Measurements from ENCODE around the gene ABCA13.

The ABCA13 gene

GRCh38 chr7:48594349-48594748 lies 423.1 kb downstream of the ABCA13 start:
- Histone ChIP-seq H3K4me2 (ENCODE audit: low read length) (no peak overlapping the region), H2AFZ (no peak overlapping the region), H3K4me3 (ENCODE audit: low read depth, low read length) (no peak overlapping the region), H3K27ac (no peak overlapping the region), H3K4me1 (no peaks in the 10 kb centered on the region), H3K27me3 (ENCODE audit: control insufficient read depth, insufficient read depth, low read length) (no peaks in the 10 kb centered on the region), H3K9me3 (ENCODE audit: control insufficient read depth, low read length) (no peaks in the 10 kb centered on the region), H3K79me2 (no peaks in the 10 kb centered on the region), H3K36me3 (ENCODE audit: control insufficient read depth, insufficient read depth, low read length) (no peaks in the 10 kb centered on the region), H3K9ac (no peak overlapping the region)
- no peak for TF ChIP-seq CTCF (IDR thresholded peaks at IDR 0.05)

DNA sequence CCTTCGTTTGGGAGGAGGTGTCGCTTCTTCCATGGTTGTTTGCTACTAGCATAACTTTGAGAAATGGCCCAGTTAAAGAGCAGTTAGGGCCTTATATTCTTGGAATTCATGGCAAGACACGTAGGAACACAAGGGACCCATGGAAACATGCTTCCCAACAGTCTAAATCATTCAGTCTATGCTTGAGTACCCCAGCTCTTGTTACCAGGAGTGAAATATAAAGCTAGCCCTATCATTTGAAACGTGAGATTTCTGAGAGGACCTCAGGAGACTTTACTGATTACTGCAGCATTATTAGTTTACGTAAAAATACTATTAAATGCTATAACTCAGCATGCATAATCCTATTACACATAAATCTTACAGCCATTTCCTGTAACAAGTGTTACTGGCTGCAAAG lies 424.5 kb downstream of the ABCA13 start:
- no peak overlapping the region for H2AFZ ChIP-seq
- no peak overlapping the region for H3K27ac ChIP-seq
- H3K27me3 ChIP-seq (ENCODE audit: control insufficient read depth, insufficient read depth, low read length), result no peaks in the 10 kb centered on the region
- no peaks in the 10 kb centered on the region for H3K79me2 ChIP-seq
- no peak overlapping the region for H3K4me2 ChIP-seq (ENCODE audit: low read length)
- no peak overlapping the region for H3K4me3 ChIP-seq (ENCODE audit: low read depth, low read length)
- no peaks in the 10 kb centered on the region for H3K4me1 ChIP-seq
- no peaks in the 10 kb centered on the region for H3K9me3 ChIP-seq (ENCODE audit: control insufficient read depth, low read length)
- TF ChIP-seq CTCF (IDR thresholded peaks at IDR 0.05), result no peak
- no peak overlapping the region for H3K9ac ChIP-seq
- no peaks in the 10 kb centered on the region for H3K36me3 ChIP-seq (ENCODE audit: control insufficient read depth, insufficient read depth, low read length)

DNA sequence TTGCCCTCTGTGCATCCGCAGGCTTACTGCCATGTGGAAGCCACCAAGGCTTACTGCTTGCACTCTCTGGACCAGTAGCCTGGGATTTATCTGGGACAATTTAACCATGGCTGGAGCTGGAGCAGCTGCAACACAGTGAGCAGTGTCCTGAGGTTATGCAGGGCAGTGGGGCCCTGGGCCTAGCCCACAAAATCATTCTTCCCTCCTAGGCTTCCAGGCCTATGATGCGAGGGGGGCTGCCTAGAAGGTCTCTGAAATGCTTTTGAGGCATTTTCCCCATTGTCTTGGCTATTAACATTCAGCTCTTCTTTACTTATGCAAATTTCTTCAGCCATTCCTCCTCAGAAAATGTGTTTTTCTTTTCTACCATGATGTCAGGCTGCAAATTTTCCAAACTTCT lies 439.4 kb downstream of the ABCA13 start:
- H3K9ac ChIP-seq, result no peak overlapping the region
- no peak for TF ChIP-seq CTCF (IDR thresholded peaks at IDR 0.05)
- H3K27me3 ChIP-seq (ENCODE audit: control insufficient read depth, insufficient read depth, low read length), result no peaks in the 10 kb centered on the region
- no peaks in the 10 kb centered on the region for H3K9me3 ChIP-seq (ENCODE audit: control insufficient read depth, low read length)
- H3K36me3 ChIP-seq (ENCODE audit: control insufficient read depth, insufficient read depth, low read length), result no peaks in the 10 kb centered on the region
- no peak overlapping the region for H3K4me2 ChIP-seq (ENCODE audit: low read length)
- H3K27ac ChIP-seq, result no peak overlapping the region
- no peaks in the 10 kb centered on the region for H3K79me2 ChIP-seq
- no peaks in the 10 kb centered on the region for H3K4me1 ChIP-seq
- H3K4me3 ChIP-seq (ENCODE audit: low read depth, low read length), result no peak overlapping the region
- H2AFZ ChIP-seq, result no peak overlapping the region

GRCh38 chr7:48611993-48612392 lies 440.7 kb downstream of the ABCA13 start:
- no peaks in the 10 kb centered on the region for H3K79me2 ChIP-seq
- H3K27me3 ChIP-seq (ENCODE audit: control insufficient read depth, insufficient read depth, low read length), result no peaks in the 10 kb centered on the region
- H3K9me3 ChIP-seq (ENCODE audit: control insufficient read depth, low read length), result no peaks in the 10 kb centered on the region
- no peak overlapping the region for H3K4me3 ChIP-seq (ENCODE audit: low read depth, low read length)
- H3K4me2 ChIP-seq (ENCODE audit: low read length), result no peak overlapping the region
- no peak overlapping the region for H3K27ac ChIP-seq
- H2AFZ ChIP-seq, result no peak overlapping the region
- H3K9ac ChIP-seq, result no peak overlapping the region
- TF ChIP-seq CTCF (IDR thresholded peaks at IDR 0.05), result no peak
- no peaks in the 10 kb centered on the region for H3K36me3 ChIP-seq (ENCODE audit: control insufficient read depth, insufficient read depth, low read length)
- no peaks in the 10 kb centered on the region for H3K4me1 ChIP-seq

DNA sequence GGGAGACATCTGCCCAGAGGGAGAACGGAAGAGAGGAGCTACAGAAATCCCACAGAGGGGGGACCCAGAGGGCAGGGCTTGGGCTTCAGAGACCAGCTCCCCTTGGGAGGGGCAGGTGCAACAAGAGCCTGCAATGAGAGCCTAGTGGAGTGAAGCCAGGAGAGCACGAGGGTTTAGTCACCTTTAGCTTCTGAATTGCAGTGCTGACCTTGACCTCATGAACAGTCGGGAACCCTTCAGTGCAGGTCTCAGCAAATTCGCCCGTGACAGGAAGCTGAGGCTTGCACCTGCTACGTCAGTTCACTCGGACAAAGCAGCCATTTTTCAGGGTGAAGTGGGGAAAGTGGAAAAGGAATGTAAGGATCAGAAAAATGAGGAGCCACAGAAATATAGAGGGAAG lies 446.2 kb downstream of the ABCA13 start:
- H3K4me3 ChIP-seq (ENCODE audit: low read depth, low read length), result no peak overlapping the region
- H3K9ac ChIP-seq, result no peak overlapping the region
- no peak overlapping the region for H3K4me2 ChIP-seq (ENCODE audit: low read length)
- H3K79me2 ChIP-seq, result no peaks in the 10 kb centered on the region
- no peaks in the 10 kb centered on the region for H3K27me3 ChIP-seq (ENCODE audit: control insufficient read depth, insufficient read depth, low read length)
- no peak overlapping the region for H2AFZ ChIP-seq
- no peaks in the 10 kb centered on the region for H3K4me1 ChIP-seq
- H3K9me3 ChIP-seq (ENCODE audit: control insufficient read depth, low read length), result no peaks in the 10 kb centered on the region
- no peaks in the 10 kb centered on the region for H3K36me3 ChIP-seq (ENCODE audit: control insufficient read depth, insufficient read depth, low read length)
- no peak overlapping the region for H3K27ac ChIP-seq
- no peak for TF ChIP-seq CTCF (IDR thresholded peaks at IDR 0.05)

Data from parathyroid adenoma (tissue), 2 donors.